Gastroesophageal sphincter (tissue), 3 donors: ENCODE measurements around the gene RFLNA.

ENCODE experiments used
- CTCF ChIP-seq, 4 experiments: fragments of 200-600 bp in 2 of 4; fragments of 450-650 bp in 2 of 4; sonication (generic) in 1 of 4; IDR thresholded peaks; one replicate each; pipeline ENCODE4 v1.5.1; 2017 to 2019; ENCODE audit warnings: antibody characterized with exemption in 4 of 4, mild to moderate bottlenecking in 2 of 4, moderate library complexity in 2 of 4
- EP300 ChIP-seq: sonication (generic); formaldehyde crosslinking; IDR thresholded peaks from one replicate; pipeline ENCODE4 v1.6.1; 2017; ENCODE audit warnings: antibody characterized with exemption, mild to moderate bottlenecking
- POLR2A ChIP-seq, 2 donors: fragments of 450-650 bp; IDR thresholded peaks; one replicate each; pipeline ENCODE4 v1.6.1; 2017; ENCODE audit warnings: antibody characterized with exemption in 2 of 2, mild to moderate bottlenecking in 2 of 2, moderate library complexity in 1 of 2
- POLR2AphosphoS5 ChIP-seq: sonication (generic); formaldehyde crosslinking; IDR thresholded peaks from one replicate; pipeline ENCODE4 v1.6.1; 2017; ENCODE audit warnings: antibody characterized with exemption

GRCh38 chr12:124333724-124334123 is 38.8 kb downstream of the RFLNA start:
- TF ChIP-seq CTCF (IDR thresholded peaks at IDR 0.05): no peak
- TF ChIP-seq POLR2A (IDR thresholded peaks at IDR 0.05): no peak
- no peak for TF ChIP-seq EP300
- TF ChIP-seq POLR2AphosphoS5: no peak
